A673 (cell line): ENCODE data around the gene MOSPD2.

ENCODE experiments used
- EZH2 ChIP-seq: fragments of 200-600 bp; sonication (generic); IDR thresholded peaks from 2 replicates; pipeline ENCODE4 v1.6.1; 2017; ENCODE audit warnings: borderline replicate concordance, low read depth, mild to moderate bottlenecking, mixed read lengths, antibody characterized with exemption, low read length; ENCODE audit not compliant: poor library complexity, severe bottlenecking
- TF ChIP-seq, protein P1 (sequence below): fragments of 300-800, 200-600 bp; sonication (generic); conservative IDR thresholded peaks from 2 replicates; pipeline ENCODE4 v1.5.1; 2017; ENCODE audit warnings: low read depth, mild to moderate bottlenecking, antibody characterized with exemption, low read length, moderate library complexity, mixed read lengths

DNA sequence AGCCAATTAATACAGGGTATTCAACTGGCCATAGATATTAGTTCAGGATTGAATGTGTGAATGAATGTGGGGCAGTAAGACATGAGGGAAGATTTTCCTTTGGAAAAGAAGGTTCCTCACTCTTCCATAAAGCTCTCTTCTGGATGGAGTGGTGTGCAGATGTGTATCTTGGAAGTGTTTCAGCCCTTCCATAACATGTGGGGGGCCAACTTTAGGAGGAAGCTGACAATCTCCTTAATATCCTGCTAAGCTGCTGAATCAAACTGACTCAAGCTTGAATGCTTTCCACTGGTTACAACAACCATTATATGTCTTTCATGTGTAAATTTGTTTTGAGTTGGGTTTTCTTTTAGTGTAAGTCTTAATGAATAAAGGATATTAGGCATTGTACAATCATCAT, 40.6 kb upstream of the MOSPD2 start:
- TF ChIP-seq, protein P1, sequence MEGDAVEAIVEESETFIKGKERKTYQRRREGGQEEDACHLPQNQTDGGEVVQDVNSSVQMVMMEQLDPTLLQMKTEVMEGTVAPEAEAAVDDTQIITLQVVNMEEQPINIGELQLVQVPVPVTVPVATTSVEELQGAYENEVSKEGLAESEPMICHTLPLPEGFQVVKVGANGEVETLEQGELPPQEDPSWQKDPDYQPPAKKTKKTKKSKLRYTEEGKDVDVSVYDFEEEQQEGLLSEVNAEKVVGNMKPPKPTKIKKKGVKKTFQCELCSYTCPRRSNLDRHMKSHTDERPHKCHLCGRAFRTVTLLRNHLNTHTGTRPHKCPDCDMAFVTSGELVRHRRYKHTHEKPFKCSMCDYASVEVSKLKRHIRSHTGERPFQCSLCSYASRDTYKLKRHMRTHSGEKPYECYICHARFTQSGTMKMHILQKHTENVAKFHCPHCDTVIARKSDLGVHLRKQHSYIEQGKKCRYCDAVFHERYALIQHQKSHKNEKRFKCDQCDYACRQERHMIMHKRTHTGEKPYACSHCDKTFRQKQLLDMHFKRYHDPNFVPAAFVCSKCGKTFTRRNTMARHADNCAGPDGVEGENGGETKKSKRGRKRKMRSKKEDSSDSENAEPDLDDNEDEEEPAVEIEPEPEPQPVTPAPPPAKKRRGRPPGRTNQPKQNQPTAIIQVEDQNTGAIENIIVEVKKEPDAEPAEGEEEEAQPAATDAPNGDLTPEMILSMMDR = no peak
- TF ChIP-seq EZH2 = no peak
